OCI-LY3 (cell line): ENCODE data around the gene TTLL5.

ENCODE experiments used
- H2AFZ ChIP-seq: fragments of 200-600, 300-600 bp; shearing (Covaris generic); 2 replicates; pipeline ENCODE4 v1.6.0; 2014; ENCODE audit warnings: antibody characterized with exemption, low read depth, low read length
- H3K27ac ChIP-seq: fragments of 200-600, 300-600 bp; sonication (generic); 2 replicates; pipeline ENCODE4 v1.5.1; 2014; ENCODE audit warnings: mild to moderate bottlenecking, low read length, moderate library complexity, mixed read lengths
- H3K27me3 ChIP-seq: fragments of 200-600, 300-600 bp; sonication (generic); 2 replicates; pipeline ENCODE4 v1.6.1; 2014; ENCODE audit warnings: low read depth, low read length, mixed read lengths
- H3K36me3 ChIP-seq: fragments of 200-600, 300-600 bp; sonication (generic); replicated peaks from 2 replicates; pipeline ENCODE3; 2014; ENCODE audit warnings: low read depth, low read length, mixed read lengths
- H3K4me1 ChIP-seq: fragments of 300-600, 200-600 bp; sonication (generic); 2 replicates; pipeline ENCODE4 v1.6.1; 2014; ENCODE audit warnings: low read length, mixed read lengths
- H3K4me2 ChIP-seq: fragments of 200-600, 300-600 bp; sonication (generic); 2 replicates; pipeline ENCODE4 v1.6.1; 2014; ENCODE audit warnings: low read length, mixed read lengths
- H3K4me3 ChIP-seq: fragments of 300-600, 200-600 bp; sonication (generic); 2 replicates; pipeline ENCODE4 v1.5.1; 2014; ENCODE audit warnings: antibody characterized with exemption, mild to moderate bottlenecking, low read length, moderate library complexity
- H3K79me2 ChIP-seq: fragments of 300-600, 200-600 bp; shearing (Covaris generic); 2 replicates; pipeline ENCODE4 v1.6.1; 2014; ENCODE audit warnings: mild to moderate bottlenecking, low read length, mixed read lengths
- H3K9ac ChIP-seq: fragments of 300-600, 200-600 bp; shearing (Covaris generic); 2 replicates; pipeline ENCODE4 v1.6.0; 2014; ENCODE audit warnings: mild to moderate bottlenecking, low read length, moderate library complexity
- H3K9me3 ChIP-seq: fragments of 200-600, 300-600 bp; shearing (Covaris generic); 2 replicates; pipeline ENCODE4 v1.6.1; 2014; ENCODE audit warnings: low read length, mixed read lengths; ENCODE audit not compliant: insufficient read depth
- H4K20me1 ChIP-seq: fragments of 200-600, 300-600 bp; sonication (generic); 2 replicates; pipeline ENCODE4 v1.6.1; 2016; ENCODE audit warnings: low read length, mixed read lengths; ENCODE audit not compliant: insufficient read depth
- CTCF ChIP-seq: fragments of 200-600, 300-600 bp; sonication (generic); IDR thresholded peaks from 2 replicates; pipeline ENCODE4 v1.5.1; 2014; ENCODE audit warnings: antibody characterized with exemption, low read length, low read depth
- EZH2phosphoT487 ChIP-seq: fragments of 200-600 bp; shearing (Covaris generic); IDR thresholded peaks from 2 replicates; pipeline ENCODE4 v1.6.1; 2018; ENCODE audit warnings: antibody characterized with exemption, mixed run types, low read depth

TTLL5 gene

GRCh38 chr14:75854111-75854799 lies 193.2 kb downstream of the TTLL5 start:
- no peak overlapping the region for H2AFZ ChIP-seq
- H3K27ac ChIP-seq, result no peak overlapping the region
- no peaks in the 10 kb centered on the region for H3K36me3 ChIP-seq
- H3K9me3 ChIP-seq, result no peaks in the 10 kb centered on the region
- H3K79me2 ChIP-seq, result no peaks in the 10 kb centered on the region
- H3K4me3 ChIP-seq, result no peak overlapping the region
- H3K4me1 ChIP-seq, result no peaks in the 10 kb centered on the region
- no peak overlapping the region for H3K9ac ChIP-seq
- H3K27me3 ChIP-seq, result no peaks in the 10 kb centered on the region
- H3K4me2 ChIP-seq, result no peak overlapping the region
- no peak for TF ChIP-seq EZH2phosphoT487
- TF ChIP-seq CTCF, result no peak
- no peaks in the 10 kb centered on the region for H4K20me1 ChIP-seq

- H2AFZ ChIP-seq, result no peak overlapping the region
- no peaks in the 10 kb centered on the region for H4K20me1 ChIP-seq
- no peak overlapping the region for H3K4me2 ChIP-seq
- H3K4me1 ChIP-seq, result no peaks in the 10 kb centered on the region
- no peaks in the 10 kb centered on the region for H3K36me3 ChIP-seq
- H3K4me3 ChIP-seq, result no peak overlapping the region
- no peak overlapping the region for H3K9ac ChIP-seq
- TF ChIP-seq CTCF (no peak), EZH2phosphoT487 (no peak)
- H3K27ac ChIP-seq, result no peak overlapping the region
- H3K9me3 ChIP-seq, result no peaks in the 10 kb centered on the region
- no peaks in the 10 kb centered on the region for H3K27me3 ChIP-seq
- H3K79me2 ChIP-seq, result no peaks in the 10 kb centered on the region
These were observed 196.2 kb downstream of the TTLL5 start for GRCh38 chr14:75857199-75857598.

GRCh38 chr14:75858362-75858761 lies 197.3 kb downstream of the TTLL5 start:
- H3K4me1 ChIP-seq, result no peaks in the 10 kb centered on the region
- no peaks in the 10 kb centered on the region for H3K27me3 ChIP-seq
- TF ChIP-seq CTCF (no peak), EZH2phosphoT487 (no peak)
- H3K27ac ChIP-seq, result no peak overlapping the region
- H3K4me3 ChIP-seq, result no peak overlapping the region
- no peak overlapping the region for H2AFZ ChIP-seq
- H3K9me3 ChIP-seq, result no peaks in the 10 kb centered on the region
- no peak overlapping the region for H3K9ac ChIP-seq
- no peaks in the 10 kb centered on the region for H3K79me2 ChIP-seq
- H3K36me3 ChIP-seq, result no peaks in the 10 kb centered on the region
- no peaks in the 10 kb centered on the region for H4K20me1 ChIP-seq
- H3K4me2 ChIP-seq, result no peak overlapping the region

- Histone ChIP-seq H4K20me1 (no peaks in the 10 kb centered on the region), H2AFZ (no peak overlapping the region), H3K79me2 (no peaks in the 10 kb centered on the region), H3K9ac (no peak overlapping the region), H3K4me1 (no peaks in the 10 kb centered on the region), H3K4me3 (no peak overlapping the region), H3K36me3 (peaks cover 5% of the 10 kb centered on the region), H3K9me3 (no peaks in the 10 kb centered on the region), H3K4me2 (no peak overlapping the region), H3K27ac (no peak overlapping the region), H3K27me3 (no peaks in the 10 kb centered on the region)
- no peak for TF ChIP-seq CTCF
- no peak for TF ChIP-seq EZH2phosphoT487
These were observed 198.7 kb downstream of the TTLL5 start for GRCh38 chr14:75859746-75860145.
